ENCODE measurements around the gene HNF4A.

HNF4A gene

GRCh38 chr20:44407402-44408184 is 52.1 kb downstream of the HNF4A start:
- DNase-seq: no peak

GRCh38 chr20:44409132-44409600 is 53.7 kb downstream of the HNF4A start:
- no peak for DNase-seq

GRCh38 chr20:44410583-44411019 is 55.1 kb downstream of the HNF4A start:
- no peak for DNase-seq

GRCh38 chr20:44411020-44411756 is 55.7 kb downstream of the HNF4A start:
- no peak for DNase-seq

- no peak for DNase-seq
Measured at GRCh38 chr20:44411757-44412401, 56.4 kb downstream of the HNF4A start.

- peak in 1 of 2 experiments; percentile 2 for DNase-seq
Measured at GRCh38 chr20:44412402-44413144, 57.1 kb downstream of the HNF4A start.

- no peak for DNase-seq
Measured at GRCh38 chr20:44413575-44414345, 58.3 kb downstream of the HNF4A start.

GRCh38 chr20:44414346-44414714 is 58.8 kb downstream of the HNF4A start:
- DNase-seq: no peak

- no peak for DNase-seq
Measured at GRCh38 chr20:44414808-44415207, 59.3 kb downstream of the HNF4A start.

GRCh38 chr20:44415833-44416715 is 60.6 kb downstream of the HNF4A start:
- no peak for DNase-seq

GRCh38 chr20:44418069-44418905 is 62.8 kb downstream of the HNF4A start:
- no peak for DNase-seq

- no peak for DNase-seq
Measured at GRCh38 chr20:44419131-44419844, 63.8 kb downstream of the HNF4A start.

GRCh38 chr20:44420497-44420896 is 65.0 kb downstream of the HNF4A start:
- DNase-seq: no peak

GRCh38 chr20:44422083-44422482 is 66.6 kb downstream of the HNF4A start:
- no peak for DNase-seq

GRCh38 chr20:44423480-44423879 is 68.0 kb downstream of the HNF4A start:
- no peak for DNase-seq

GRCh38 chr20:44424039-44424495 is 68.6 kb downstream of the HNF4A start:
- DNase-seq: no peak

- DNase-seq: no peak
Measured at GRCh38 chr20:44425923-44426322, 70.4 kb downstream of the HNF4A start.

- no peak for DNase-seq
Measured at GRCh38 chr20:44426879-44427790, 71.6 kb downstream of the HNF4A start.
